Mucosa of rectum (tissue), 2 donors: ENCODE measurements around the gene RASSF8.

ENCODE experiments used
- H3K27ac ChIP-seq, 2 donors: one replicate each; pipeline ENCODE4 v1.7.0; 2013; ENCODE audit warnings: inconsistent platforms in 2 of 2, low read depth in 2 of 2, low read length in 2 of 2
- H3K27me3 ChIP-seq, 2 donors: one replicate each; pipeline ENCODE4 v1.7.0; 2013; ENCODE audit warnings: low read length in 2 of 2; ENCODE audit not compliant: control insufficient read depth in 2 of 2, insufficient read depth in 2 of 2
- H3K36me3 ChIP-seq, 2 donors: one replicate each; pipeline ENCODE4 v1.7.0; 2013; ENCODE audit warnings: low read length in 2 of 2; ENCODE audit not compliant: control insufficient read depth in 2 of 2, insufficient read depth in 2 of 2
- H3K4me1 ChIP-seq, 2 donors: one replicate each; pipeline ENCODE4 v1.7.0; 2013; ENCODE audit warnings: low read length in 2 of 2, mild to moderate bottlenecking in 1 of 2; ENCODE audit not compliant: control insufficient read depth in 2 of 2, insufficient read depth in 2 of 2
- H3K4me3 ChIP-seq, 2 donors: one replicate each; pipeline ENCODE4 v1.7.0; 2013; ENCODE audit warnings: low read length in 2 of 2
- H3K9ac ChIP-seq, 2 donors: one replicate each; pipeline ENCODE4 v1.7.0; 2013; ENCODE audit warnings: low read length in 2 of 2, low read depth in 1 of 2, mild to moderate bottlenecking in 1 of 2
- H3K9me3 ChIP-seq, 2 donors: one replicate each; pipeline ENCODE4 v1.7.0; 2013; ENCODE audit warnings: low read length in 2 of 2; ENCODE audit not compliant: control insufficient read depth in 2 of 2
- donor health status: healthy.
- donor health status: Normal muscosa, but diverticular disease.

The RASSF8 gene

DNA sequence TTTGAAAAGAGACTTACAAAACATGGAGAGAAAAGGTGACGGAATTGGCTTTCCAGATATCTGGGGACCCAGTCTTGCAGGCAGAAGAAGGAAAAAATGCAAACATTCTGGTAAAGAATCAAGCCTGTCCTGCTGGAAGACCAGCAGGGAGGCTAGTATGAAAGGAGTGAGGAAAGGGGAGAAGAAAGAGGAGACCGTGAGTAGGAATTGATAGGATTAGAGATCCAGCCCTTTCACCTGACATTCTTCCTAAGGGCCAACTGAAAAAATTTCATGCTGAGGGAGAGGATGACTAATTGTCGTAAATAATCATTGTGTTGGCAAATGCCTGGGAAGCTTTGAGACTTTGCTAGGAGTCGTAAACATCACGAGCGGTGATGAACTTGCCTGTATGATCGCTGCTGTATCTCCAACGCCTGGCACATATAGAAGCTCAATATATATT is 154.2 kb downstream of the RASSF8 start:
- H3K4me3 ChIP-seq = no peak overlapping the region
- H3K9me3 ChIP-seq = no peaks in the 10 kb centered on the region
- H3K9ac ChIP-seq = no peak overlapping the region
- no peaks in the 10 kb centered on the region for H3K27me3 ChIP-seq
- H3K36me3 ChIP-seq = no peaks in the 10 kb centered on the region
- H3K27ac ChIP-seq = no peak overlapping the region
- peaks cover 16 to 22% of the 10 kb centered on the region in 2 donors for H3K4me1 ChIP-seq

DNA sequence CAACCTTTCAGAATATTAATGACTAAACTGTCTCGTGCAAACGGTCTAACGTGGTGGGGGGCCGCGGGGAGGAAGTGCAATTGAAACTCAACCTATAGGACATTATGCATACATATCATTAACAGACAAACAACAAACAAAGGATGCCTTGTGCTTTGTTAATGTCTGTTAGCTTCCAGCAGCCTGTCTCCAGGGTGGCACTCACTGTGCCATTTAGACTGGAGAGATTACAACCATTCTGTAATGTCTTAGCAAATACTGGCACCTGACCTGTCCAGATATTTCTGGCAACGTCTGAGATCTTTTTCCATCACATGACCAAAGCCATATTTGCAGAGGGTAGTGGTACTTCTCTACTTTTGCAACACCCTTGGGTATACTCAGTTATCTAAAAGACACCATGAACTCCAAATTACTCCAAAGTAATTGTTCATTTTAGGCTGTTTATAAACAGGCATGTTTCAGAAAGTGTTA is 154.7 kb downstream of the RASSF8 start:
- Histone ChIP-seq H3K36me3 (no peaks in the 10 kb centered on the region), H3K27ac (peak overlapping the region; percentile 90 to 94), H3K27me3 (no peaks in the 10 kb centered on the region), H3K9ac (no peak overlapping the region), H3K9me3 (no peaks in the 10 kb centered on the region), H3K4me3 (peak overlapping the region; percentile 66 to 74), H3K4me1 (peaks cover 16 to 22% of the 10 kb centered on the region in 2 donors)

DNA sequence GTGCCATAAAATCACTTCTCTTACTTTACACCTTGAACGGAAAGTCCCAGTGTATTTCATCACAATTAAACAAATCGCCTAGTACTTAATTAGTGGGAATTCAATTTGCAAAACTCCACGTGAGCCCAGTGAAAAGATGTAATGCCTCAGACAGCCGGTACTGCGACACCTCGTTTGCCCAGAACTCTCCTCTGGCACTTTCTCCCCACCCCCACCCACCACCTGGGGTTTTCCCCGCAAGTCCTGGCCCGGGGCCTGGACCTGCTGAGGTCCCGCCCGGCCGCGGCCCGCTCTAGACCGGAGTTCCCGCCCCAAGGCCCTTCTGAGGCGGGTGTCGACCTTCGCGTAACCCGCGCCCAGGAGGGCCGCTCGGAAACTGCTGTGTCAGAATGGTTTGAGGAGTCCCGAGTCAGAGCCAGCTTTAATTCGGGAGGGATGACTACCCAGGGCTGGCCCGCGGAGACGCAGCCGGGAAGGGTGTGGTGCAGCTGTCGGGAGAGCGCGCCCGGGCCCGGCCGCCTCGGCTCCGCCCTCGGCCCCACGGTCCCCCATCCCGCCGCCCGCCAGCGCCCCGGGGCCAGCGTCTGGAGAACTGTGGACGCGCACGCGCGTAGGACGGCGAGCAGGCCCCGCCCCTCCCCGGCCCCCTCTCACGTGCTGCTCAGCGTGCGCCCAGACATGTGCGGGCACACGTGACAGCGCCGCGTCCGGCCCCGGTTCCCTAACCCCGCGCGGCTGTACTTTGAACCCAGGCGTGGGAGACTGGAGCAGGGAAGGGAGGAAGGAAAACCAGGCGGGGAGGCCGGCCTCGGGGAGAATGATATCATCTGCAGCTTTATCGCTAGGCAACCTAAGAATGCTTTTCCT is 155.6 kb downstream of the RASSF8 start:
- Histone ChIP-seq H3K4me1 (peaks cover 16 to 22% of the 10 kb centered on the region in 2 donors), H3K27me3 (no peaks in the 10 kb centered on the region), H3K36me3 (no peaks in the 10 kb centered on the region), H3K4me3 (peak overlapping the region; percentile 66 to 74), H3K9me3 (no peaks in the 10 kb centered on the region), H3K27ac (peak overlapping the region; percentile 90 to 94), H3K9ac (peak overlapping the region; percentile 70 to 71)

DNA sequence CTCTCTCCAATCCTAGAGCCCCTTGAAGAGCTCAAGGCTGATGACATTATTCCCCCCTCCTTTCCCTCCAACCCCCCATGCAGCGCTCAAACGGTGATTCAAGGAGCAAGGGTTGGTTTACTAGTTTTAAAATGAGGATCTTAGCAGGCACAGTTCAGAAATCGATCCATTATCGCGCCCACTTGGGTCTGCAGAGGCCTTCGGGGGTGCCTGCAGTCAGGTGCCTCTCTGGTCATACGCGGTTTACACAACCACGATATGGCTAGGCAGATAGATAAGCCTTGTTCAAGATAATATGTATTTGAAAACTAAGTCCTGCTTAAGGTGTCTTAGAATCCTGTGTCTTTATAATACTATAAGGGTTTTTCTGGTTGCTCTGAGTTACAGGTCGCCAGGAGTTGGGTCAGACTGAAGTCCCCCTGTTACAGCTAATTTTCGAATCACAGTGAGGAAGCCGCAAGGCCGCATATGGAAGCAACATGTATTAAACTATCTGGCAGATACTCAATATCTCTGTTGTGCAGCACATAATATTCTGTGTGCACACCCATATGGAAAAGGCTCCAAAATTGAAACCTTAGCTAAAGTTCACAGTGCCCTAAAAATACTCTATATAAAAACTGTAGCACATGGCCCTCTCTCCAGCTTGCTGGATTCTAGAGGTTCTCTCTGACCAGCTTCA is 156.4 kb downstream of the RASSF8 start:
- Histone ChIP-seq H3K27me3 (no peaks in the 10 kb centered on the region), H3K36me3 (no peaks in the 10 kb centered on the region), H3K9ac (peak overlapping the region; percentile 70 to 71), H3K9me3 (no peaks in the 10 kb centered on the region), H3K4me3 (peak overlapping the region; percentile 66 to 71), H3K4me1 (peaks cover 16 to 22% of the 10 kb centered on the region in 2 donors), H3K27ac (peak overlapping the region; percentile 90 to 94)

- no peaks in the 10 kb centered on the region for H3K36me3 ChIP-seq
- H3K4me3 ChIP-seq = no peak overlapping the region
- peaks cover 0 to 2% of the 10 kb centered on the region in 2 donors for H3K27me3 ChIP-seq
- H3K9ac ChIP-seq = peak overlapping the region in 1 of 2 donors; percentile 15
- peaks cover 16 to 22% of the 10 kb centered on the region in 2 donors for H3K4me1 ChIP-seq
- H3K27ac ChIP-seq = peak overlapping the region in 1 of 2 donors; percentile 52
- no peaks in the 10 kb centered on the region for H3K9me3 ChIP-seq
Measured at GRCh38 chr12:26116829-26117715, 158.6 kb downstream of the RASSF8 start.

- Histone ChIP-seq H3K9ac (no peak overlapping the region), H3K4me1 (peaks cover 18 to 19% of the 10 kb centered on the region in 2 donors), H3K9me3 (no peaks in the 10 kb centered on the region), H3K27ac (peak overlapping the region in 1 of 2 donors; percentile 18), H3K4me3 (no peak overlapping the region), H3K36me3 (no peaks in the 10 kb centered on the region), H3K27me3 (peaks cover 0 to 2% of the 10 kb centered on the region in 2 donors)
Measured at GRCh38 chr12:26118308-26118707, 159.8 kb downstream of the RASSF8 start.

DNA sequence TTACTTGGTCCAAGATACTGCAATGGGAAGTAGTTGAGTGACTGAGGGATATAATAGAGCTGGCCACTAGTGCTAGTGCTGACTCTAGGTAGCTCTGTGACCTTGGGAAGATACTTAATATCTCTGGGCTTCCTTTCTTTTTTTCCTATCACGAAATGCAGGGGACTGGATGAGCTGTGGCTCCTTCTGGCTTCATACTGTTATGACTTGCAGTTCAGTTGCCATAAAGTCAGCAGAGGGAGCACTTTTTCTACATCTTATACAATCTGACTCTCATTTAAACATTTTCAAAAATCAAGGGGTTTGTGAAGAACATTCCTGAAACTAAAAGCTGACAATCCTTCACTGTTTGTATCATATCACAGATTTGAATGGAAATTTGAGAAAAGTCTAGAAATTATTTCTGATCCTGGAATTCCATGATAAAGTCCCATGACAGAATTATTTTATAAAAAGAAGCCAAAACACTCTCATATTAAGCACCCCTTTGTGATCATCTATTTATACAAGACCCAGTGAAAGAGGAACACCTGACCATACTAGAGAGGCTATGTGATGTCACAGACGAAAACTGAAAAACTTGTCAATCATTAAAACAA is 161.0 kb downstream of the RASSF8 start:
- Histone ChIP-seq H3K9ac (no peak overlapping the region), H3K4me1 (peaks cover 17 to 19% of the 10 kb centered on the region in 2 donors), H3K27me3 (peaks cover 0 to 5% of the 10 kb centered on the region in 2 donors), H3K27ac (peak overlapping the region in 1 of 2 donors; percentile 29), H3K36me3 (no peaks in the 10 kb centered on the region), H3K4me3 (no peak overlapping the region), H3K9me3 (no peaks in the 10 kb centered on the region)

- peaks cover 12 to 16% of the 10 kb centered on the region in 2 donors for H3K4me1 ChIP-seq
- H3K36me3 ChIP-seq = no peaks in the 10 kb centered on the region
- peak overlapping the region; percentile 10 to 95 for H3K27ac ChIP-seq
- H3K4me3 ChIP-seq = no peak overlapping the region
- H3K9me3 ChIP-seq = no peaks in the 10 kb centered on the region
- H3K9ac ChIP-seq = no peak overlapping the region
- H3K27me3 ChIP-seq = peaks cover 0 to 5% of the 10 kb centered on the region in 2 donors
Measured at GRCh38 chr12:26120561-26121274, 162.2 kb downstream of the RASSF8 start.
